HEK293 (cell line): Measurements from ENCODE around the gene AMZ1.

Source experiments
- ELK4 ChIP-seq: IDR thresholded peaks from 2 replicates; pipeline ENCODE4 v1.6.1; 2011; ENCODE audit warnings: mild to moderate bottlenecking, low read depth, low read length, borderline replicate concordance
- GLI2 ChIP-seq: fragments of 450-650 bp; formaldehyde crosslinking; IDR thresholded peaks from 2 replicates; pipeline ENCODE4; 2017; ENCODE audit warnings: missing biosample characterization, missing genetic modification characterization, low read depth, borderline replicate concordance
- GLI4 ChIP-seq: fragments of 450-650 bp; formaldehyde crosslinking; IDR thresholded peaks from 2 replicates; pipeline ENCODE4 v1.5.1; 2016; ENCODE audit warnings: missing biosample characterization, missing genetic modification characterization
- KLF9 ChIP-seq: fragments of 450-650 bp; formaldehyde crosslinking; IDR thresholded peaks from 2 replicates; pipeline ENCODE4 v1.5.1; 2016; ENCODE audit warnings: missing biosample characterization, missing genetic modification characterization, low read depth
- MYNN ChIP-seq: fragments of 450-650 bp; formaldehyde crosslinking; IDR thresholded peaks from 2 replicates; pipeline ENCODE4 v1.5.1; 2016; ENCODE audit warnings: missing biosample characterization, missing genetic modification characterization, borderline replicate concordance
- YY1 ChIP-seq: fragments of 450-650 bp; formaldehyde crosslinking; IDR thresholded peaks from 2 replicates; pipeline ENCODE4 v1.5.1; 2018; ENCODE audit warnings: missing biosample characterization, missing genetic modification characterization
- ZBTB26 ChIP-seq: fragments of 450-650 bp; formaldehyde crosslinking; optimal IDR thresholded peaks from 2 replicates; pipeline ENCODE3; 2016; ENCODE audit warnings: missing biosample characterization, mild to moderate bottlenecking, missing genetic modification characterization
- ZBTB44 ChIP-seq: fragments of 450-650 bp; IDR thresholded peaks from 2 replicates; pipeline ENCODE4 v1.5.1; 2018; ENCODE audit warnings: missing biosample characterization, mild to moderate bottlenecking, missing genetic modification characterization
- ZEB2 ChIP-seq: fragments of 450-650 bp; formaldehyde crosslinking; IDR thresholded peaks from 2 replicates; pipeline ENCODE4 v1.5.1; 2016; ENCODE audit warnings: missing biosample characterization, missing genetic modification characterization
- ZNF114 ChIP-seq: fragments of 450-650 bp; formaldehyde crosslinking; IDR thresholded peaks from 2 replicates; pipeline ENCODE4 v1.5.0; 2017; ENCODE audit warnings: missing biosample characterization, missing genetic modification characterization
- ZNF350 ChIP-seq: fragments of 450-650 bp; formaldehyde crosslinking; IDR thresholded peaks from 2 replicates; pipeline ENCODE4 v1.5.0; 2017; ENCODE audit warnings: missing biosample characterization, mild to moderate bottlenecking, missing genetic modification characterization
- ZNF394 ChIP-seq: fragments of 450-650 bp; formaldehyde crosslinking; IDR thresholded peaks from 2 replicates; pipeline ENCODE4 v1.5.1; 2016; ENCODE audit warnings: missing biosample characterization, missing genetic modification characterization, mild to moderate bottlenecking, moderate library complexity, borderline replicate concordance
- ZNF426 ChIP-seq: fragments of 450-650 bp; formaldehyde crosslinking; IDR thresholded peaks from 2 replicates; pipeline ENCODE4 v1.5.1; 2017; ENCODE audit warnings: missing biosample characterization, missing genetic modification characterization, mild to moderate bottlenecking, inconsistent platforms, moderate library complexity
- ZNF501 ChIP-seq: fragments of 450-650 bp; formaldehyde crosslinking; IDR thresholded peaks from 2 replicates; pipeline ENCODE4 v1.5.1; 2016; ENCODE audit warnings: missing biosample characterization, missing genetic modification characterization
- ZNF530 ChIP-seq: fragments of 450-650 bp; formaldehyde crosslinking; IDR thresholded peaks from 2 replicates; pipeline ENCODE4 v1.5.1; 2016; ENCODE audit warnings: low read depth, missing biosample characterization, missing genetic modification characterization
- ZNF558 ChIP-seq: fragments of 450-650 bp; formaldehyde crosslinking; IDR thresholded peaks from 2 replicates; pipeline ENCODE4 v1.5.1; 2016; ENCODE audit warnings: missing biosample characterization, missing genetic modification characterization
- ZNF561 ChIP-seq: fragments of 450-650 bp; IDR thresholded peaks from 2 replicates; pipeline ENCODE4 v1.5.1; 2018; ENCODE audit warnings: missing biosample characterization, missing genetic modification characterization, borderline replicate concordance
- ZNF623 ChIP-seq: fragments of 450-650 bp; formaldehyde crosslinking; IDR thresholded peaks from 2 replicates; pipeline ENCODE4 v1.5.1; 2016; ENCODE audit warnings: missing biosample characterization, missing genetic modification characterization
- ZNF626 ChIP-seq: fragments of 450-650 bp; sonication (Bioruptor Pico); formaldehyde crosslinking; IDR thresholded peaks from 2 replicates; pipeline ENCODE4 v1.5.1; 2018; ENCODE audit warnings: missing biosample characterization, missing genetic modification characterization, inconsistent platforms
- ZNF645 ChIP-seq: fragments of 450-650 bp; formaldehyde crosslinking; IDR thresholded peaks from 2 replicates; pipeline ENCODE4; 2016; ENCODE audit warnings: missing biosample characterization, missing genetic modification characterization
- ZNF76 ChIP-seq: fragments of 450-650 bp; formaldehyde crosslinking; IDR thresholded peaks from 2 replicates; pipeline ENCODE4; 2016; ENCODE audit warnings: low read depth, missing biosample characterization, missing genetic modification characterization, borderline replicate concordance
- ZNF768 ChIP-seq: fragments of 450-650 bp; formaldehyde crosslinking; IDR thresholded peaks from 2 replicates; pipeline ENCODE4 v1.5.1; 2018; ENCODE audit warnings: missing biosample characterization, mild to moderate bottlenecking, missing genetic modification characterization
- ZNF776 ChIP-seq: fragments of 450-650 bp; formaldehyde crosslinking; IDR thresholded peaks from 2 replicates; pipeline ENCODE4 v1.5.0; 2017; ENCODE audit warnings: missing biosample characterization, missing genetic modification characterization, borderline replicate concordance
- ZNF791 ChIP-seq: fragments of 450-650 bp; formaldehyde crosslinking; IDR thresholded peaks from 2 replicates; pipeline ENCODE4 v1.5.1; 2016; ENCODE audit warnings: missing biosample characterization, missing genetic modification characterization
- TF ChIP-seq, protein P1 (sequence below): fragments of 450-650 bp; formaldehyde crosslinking; IDR thresholded peaks from 2 replicates; pipeline ENCODE4 v1.5.1; 2016; ENCODE audit warnings: missing biosample characterization, missing genetic modification characterization
- TF ChIP-seq, protein P2 (sequence below): fragments of 450-650 bp; formaldehyde crosslinking; conservative IDR thresholded peaks from 2 replicates; pipeline ENCODE4 v1.5.1; 2016; ENCODE audit warnings: low read depth, missing biosample characterization, missing genetic modification characterization

Gene AMZ1

GRCh38 chr7:2758673-2759616 is 70.9 kb downstream of the AMZ1 start (continued):
- TF ChIP-seq ZNF645 (tag by site-specific recombination) (no peak), ZNF114 (tag by site-specific recombination) (no peak), KLF9 (no peak), YY1 (tag by site-specific recombination) (no peak), ZEB2 (no peak), ELK4 (no peak), ZNF626 (no peak), ZNF776 (no peak), ZBTB44 (tag by site-specific recombination) (no peak), ZNF558 (peak; percentile 74), ZNF561 (tag by site-specific recombination) (no peak), ZNF791 (tag by site-specific recombination) (peak; percentile 42; the same call in 1 of the 2 replicates), ZBTB26 (tag by site-specific recombination) (no peak), ZNF76 (tag by site-specific recombination) (no peak), ZNF426 (tag by site-specific recombination) (peak; percentile 96), ZNF394 (tag by site-specific recombination) (peak; percentile 97), GLI4 (tag by site-specific recombination) (no peak), ZNF768 (no peak), ZNF350 (tag by site-specific recombination) (no peak), ZNF501 (tag by site-specific recombination) (no peak), GLI2 (no peak; the same call in 1 of the 2 replicates), MYNN (tag by site-specific recombination) (no peak), ZNF530 (tag by site-specific recombination) (0 out of 2 replicates have a peak, but pooled peaks have one; percentile 56), ZNF623 (peak; percentile 82)
- TF ChIP-seq, protein P1, sequence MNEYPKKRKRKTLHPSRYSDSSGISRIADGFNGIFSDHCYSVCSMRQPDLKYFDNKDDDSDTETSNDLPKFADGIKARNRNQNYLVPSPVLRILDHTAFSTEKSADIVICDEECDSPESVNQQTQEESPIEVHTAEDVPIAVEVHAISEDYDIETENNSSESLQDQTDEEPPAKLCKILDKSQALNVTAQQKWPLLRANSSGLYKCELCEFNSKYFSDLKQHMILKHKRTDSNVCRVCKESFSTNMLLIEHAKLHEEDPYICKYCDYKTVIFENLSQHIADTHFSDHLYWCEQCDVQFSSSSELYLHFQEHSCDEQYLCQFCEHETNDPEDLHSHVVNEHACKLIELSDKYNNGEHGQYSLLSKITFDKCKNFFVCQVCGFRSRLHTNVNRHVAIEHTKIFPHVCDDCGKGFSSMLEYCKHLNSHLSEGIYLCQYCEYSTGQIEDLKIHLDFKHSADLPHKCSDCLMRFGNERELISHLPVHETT (tag by site-specific recombination) = peak; percentile 49; the same call in 1 of the 2 replicates
- TF ChIP-seq, protein P2, sequence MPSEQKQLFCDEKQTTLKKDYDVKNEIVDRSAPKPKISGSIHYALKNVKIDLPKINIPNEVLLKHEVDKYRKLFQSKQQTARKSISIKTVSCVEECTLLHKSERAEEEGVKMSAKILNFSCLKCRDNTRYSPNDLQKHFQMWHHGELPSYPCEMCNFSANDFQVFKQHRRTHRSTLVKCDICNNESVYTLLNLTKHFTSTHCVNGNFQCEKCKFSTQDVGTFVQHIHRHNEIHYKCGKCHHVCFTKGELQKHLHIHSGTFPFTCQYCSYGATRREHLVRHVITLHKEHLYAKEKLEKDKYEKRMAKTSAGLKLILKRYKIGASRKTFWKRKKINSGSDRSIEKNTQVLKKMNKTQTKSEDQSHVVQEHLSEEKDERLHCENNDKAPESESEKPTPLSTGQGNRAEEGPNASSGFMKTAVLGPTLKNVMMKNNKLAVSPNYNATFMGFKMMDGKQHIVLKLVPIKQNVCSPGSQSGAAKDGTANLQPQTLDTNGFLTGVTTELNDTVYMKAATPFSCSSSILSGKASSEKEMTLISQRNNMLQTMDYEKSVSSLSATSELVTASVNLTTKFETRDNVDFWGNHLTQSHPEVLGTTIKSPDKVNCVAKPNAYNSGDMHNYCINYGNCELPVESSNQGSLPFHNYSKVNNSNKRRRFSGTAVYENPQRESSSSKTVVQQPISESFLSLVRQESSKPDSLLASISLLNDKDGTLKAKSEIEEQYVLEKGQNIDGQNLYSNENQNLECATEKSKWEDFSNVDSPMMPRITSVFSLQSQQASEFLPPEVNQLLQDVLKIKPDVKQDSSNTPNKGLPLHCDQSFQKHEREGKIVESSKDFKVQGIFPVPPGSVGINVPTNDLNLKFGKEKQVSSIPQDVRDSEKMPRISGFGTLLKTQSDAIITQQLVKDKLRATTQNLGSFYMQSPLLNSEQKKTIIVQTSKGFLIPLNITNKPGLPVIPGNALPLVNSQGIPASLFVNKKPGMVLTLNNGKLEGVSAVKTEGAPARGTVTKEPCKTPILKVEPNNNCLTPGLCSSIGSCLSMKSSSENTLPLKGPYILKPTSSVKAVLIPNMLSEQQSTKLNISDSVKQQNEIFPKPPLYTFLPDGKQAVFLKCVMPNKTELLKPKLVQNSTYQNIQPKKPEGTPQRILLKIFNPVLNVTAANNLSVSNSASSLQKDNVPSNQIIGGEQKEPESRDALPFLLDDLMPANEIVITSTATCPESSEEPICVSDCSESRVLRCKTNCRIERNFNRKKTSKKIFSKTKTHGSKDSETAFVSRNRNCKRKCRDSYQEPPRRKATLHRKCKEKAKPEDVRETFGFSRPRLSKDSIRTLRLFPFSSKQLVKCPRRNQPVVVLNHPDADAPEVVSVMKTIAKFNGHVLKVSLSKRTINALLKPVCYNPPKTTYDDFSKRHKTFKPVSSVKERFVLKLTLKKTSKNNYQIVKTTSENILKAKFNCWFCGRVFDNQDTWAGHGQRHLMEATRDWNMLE (tag by site-specific recombination) = peak; percentile 93
